Measurements from ENCODE around the gene TMPRSS11F.
"Not testable (repeated sequence)": the region's sequence is repeated elsewhere in the genome, so short reads cannot be mapped to it uniquely, and the experiment has no call there.

The TMPRSS11F gene

GRCh38 chr4:68129793-68130192 is at the start of gene TMPRSS11F:
Gene TMPRSS11F (minus strand): TSS chr4:68129869. CDS start chr4:68129820, 49 bp downstream.
- DNase-seq (ENCODE audit: low read depth in 2 of 2): no peak

- DNase-seq (ENCODE audit: low read depth in 2 of 2): no peak
These were observed 47.2 kb upstream of the TMPRSS11F start for GRCh38 chr4:68176904-68177303.

DNA sequence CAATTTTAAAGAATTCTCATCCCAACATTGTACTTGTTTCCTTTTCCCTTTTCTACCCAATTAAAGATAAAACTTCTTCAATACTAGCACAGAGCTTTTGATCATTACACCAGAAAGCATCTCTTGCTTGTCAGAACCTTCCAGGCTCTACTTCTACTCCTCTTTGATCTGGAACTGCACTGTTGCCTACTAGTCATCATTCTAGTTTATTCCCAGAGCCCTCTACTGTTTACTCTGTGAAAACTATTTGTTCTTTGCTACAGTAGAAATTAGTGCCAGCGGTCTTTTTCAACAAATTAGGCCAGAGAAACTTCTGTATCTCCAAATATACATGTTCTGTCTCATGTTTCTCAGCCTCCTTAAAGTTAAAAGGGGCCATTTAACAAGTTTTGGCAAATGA is 46.8 kb upstream of the TMPRSS11F start:
- DNase-seq (ENCODE audit: low read depth in 2 of 2): no peak

DNA sequence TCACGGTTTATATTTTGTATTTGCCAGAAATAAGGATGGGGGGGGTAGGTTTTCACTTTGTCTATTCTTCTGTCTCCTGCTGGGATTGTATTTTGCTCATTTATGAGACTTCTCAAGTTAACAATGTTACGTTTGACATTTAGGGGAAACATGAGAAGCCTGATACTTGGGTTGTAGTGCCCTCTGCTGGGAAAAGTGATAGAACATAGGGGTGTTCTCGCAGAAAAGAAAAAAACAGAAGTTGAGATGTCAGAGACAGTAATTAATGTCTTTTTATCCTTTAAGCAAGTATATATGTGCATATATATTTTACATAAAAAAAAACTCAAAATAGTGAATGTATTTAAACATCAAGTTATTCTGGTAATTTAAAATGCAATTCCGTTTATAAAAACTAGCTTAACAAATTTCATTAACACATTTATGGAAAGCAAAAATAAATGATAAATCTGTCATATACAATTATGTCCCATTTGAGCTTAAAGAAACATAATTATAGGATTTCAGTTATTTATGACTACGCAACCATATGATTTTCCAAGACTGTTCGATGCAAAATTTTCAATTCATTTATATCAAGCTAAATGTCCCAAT is 46.0 kb upstream of the TMPRSS11F start:
- DNase-seq (ENCODE audit: low read depth in 2 of 2): peak; percentile 4 to 29

GRCh38 chr4:68174389-68174788 is 44.7 kb upstream of the TMPRSS11F start:
- DNase-seq (ENCODE audit: low read depth in 2 of 2): not testable (repeated sequence)

DNA sequence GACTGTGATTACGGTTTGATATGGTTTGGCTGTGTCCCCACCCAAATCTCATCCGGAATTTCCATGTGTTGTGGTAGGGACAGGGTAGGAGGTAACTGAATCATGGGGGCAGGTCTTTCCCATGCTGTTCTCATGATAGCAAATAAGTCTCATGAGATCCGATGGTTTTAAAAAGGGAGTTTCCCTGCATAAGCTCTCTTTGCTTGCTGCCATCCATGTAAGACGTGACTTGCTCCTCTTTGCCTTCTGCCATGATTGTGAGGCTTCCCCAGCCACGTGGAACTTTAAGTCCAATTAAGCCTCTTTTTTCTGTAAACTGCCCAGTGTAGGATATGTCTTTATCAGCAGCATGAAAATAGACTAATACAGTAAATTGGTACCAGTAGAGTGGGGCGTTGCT is 42.5 kb upstream of the TMPRSS11F start:
- DNase-seq (ENCODE audit: low read depth in 2 of 2): not testable (repeated sequence)

DNA sequence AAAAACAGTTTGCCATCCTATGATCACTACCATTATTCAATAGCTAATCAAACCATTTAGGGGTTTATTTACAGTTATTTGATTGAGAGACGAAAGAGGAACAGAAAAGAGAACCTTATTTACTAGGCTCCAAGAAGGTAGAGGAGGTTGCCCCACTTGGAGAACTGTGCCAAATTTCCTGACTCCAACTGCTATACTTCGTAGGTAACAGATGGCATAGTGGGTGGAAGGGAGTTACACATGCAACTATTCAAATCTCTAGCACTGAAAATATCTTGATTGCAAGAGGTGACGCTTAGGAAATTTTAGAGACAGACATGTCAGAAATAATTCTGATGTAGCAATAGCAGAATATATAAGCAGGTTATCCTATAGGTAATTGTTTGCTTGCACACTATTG is 38.0 kb upstream of the TMPRSS11F start:
- no peak for DNase-seq (ENCODE audit: low read depth in 2 of 2)

- DNase-seq (ENCODE audit: low read depth in 2 of 2): no peak
These were observed 37.5 kb upstream of the TMPRSS11F start for GRCh38 chr4:68167166-68167565.

DNA sequence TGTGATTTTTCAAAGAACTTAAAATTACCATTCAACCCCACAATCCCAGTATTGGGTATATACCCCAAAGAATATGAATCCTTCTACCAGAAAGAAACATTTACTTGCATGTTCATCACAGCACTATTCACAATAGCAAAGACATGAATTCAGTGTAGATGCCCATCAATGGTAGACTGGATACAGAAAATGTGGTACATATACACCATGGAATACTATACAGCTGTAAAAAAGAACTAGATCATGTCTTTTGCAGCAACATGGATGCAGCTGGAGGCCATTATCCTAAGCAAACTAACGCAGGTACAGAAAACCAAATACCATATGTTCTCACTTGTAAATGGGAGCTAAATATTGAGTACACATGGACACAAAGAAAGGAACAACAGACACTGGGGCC is 34.1 kb upstream of the TMPRSS11F start:
- DNase-seq (ENCODE audit: low read depth in 2 of 2): no peak

DNA sequence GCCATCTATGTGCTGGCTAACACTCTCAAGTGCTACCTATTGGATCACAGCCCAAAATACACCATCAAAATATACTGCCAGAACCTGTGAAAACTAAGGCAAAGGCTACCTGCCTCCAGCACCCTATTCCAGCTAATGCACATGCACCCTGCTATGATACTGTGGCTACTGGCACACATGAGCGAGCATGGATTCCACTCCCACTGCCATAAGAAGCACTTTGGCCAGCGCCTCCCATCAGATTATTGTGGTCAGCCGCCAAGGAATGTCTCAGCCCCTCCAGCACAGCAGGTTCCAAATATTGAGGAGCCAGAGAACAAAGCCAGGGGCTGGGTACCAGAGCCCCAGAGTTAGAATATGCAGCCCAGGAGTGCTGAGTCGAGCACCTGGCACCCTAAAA is 32.5 kb upstream of the TMPRSS11F start:
- DNase-seq (ENCODE audit: low read depth in 2 of 2): no peak

DNA sequence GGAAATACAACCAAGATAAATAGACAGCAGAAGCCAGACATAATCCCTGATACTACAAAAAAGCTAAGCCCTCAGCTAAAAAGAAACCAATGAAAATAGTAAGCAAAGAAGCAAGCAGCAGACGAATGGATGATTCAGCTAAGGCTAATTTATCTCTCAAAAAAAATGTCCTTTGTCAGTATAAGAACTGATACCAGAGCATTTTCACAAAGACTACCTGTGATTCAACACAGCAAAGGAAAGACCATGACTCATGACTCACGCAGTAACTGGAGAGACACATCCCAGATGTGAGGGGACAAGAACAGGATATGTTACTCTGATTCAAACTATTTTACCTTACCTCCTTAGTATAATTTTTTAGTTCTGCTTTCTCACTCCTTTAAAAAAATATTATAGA is 22.7 kb upstream of the TMPRSS11F start:
- no peak for DNase-seq (ENCODE audit: low read depth in 2 of 2)

GRCh38 chr4:68148800-68149685 is 19.4 kb upstream of the TMPRSS11F start:
- no peak for DNase-seq (ENCODE audit: low read depth in 2 of 2)

DNA sequence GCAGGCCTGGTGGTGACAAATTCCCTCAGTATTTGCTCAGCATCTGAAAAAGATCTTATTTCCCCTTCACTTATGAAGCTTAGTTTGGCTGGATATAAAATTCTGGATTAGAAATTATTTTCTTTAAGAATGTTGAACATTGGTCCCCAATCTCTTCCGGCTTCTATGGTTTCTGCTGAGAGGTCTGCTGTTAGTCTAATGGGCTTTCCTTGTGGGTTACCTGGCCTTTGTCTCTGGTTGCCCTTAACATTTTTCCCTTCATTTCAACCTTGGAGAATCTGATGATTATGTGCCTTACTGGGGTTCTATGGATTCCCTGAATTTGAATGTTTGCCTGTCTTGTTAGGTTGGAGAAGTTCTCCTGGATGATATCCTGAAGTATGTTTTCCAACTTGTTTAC is 17.4 kb upstream of the TMPRSS11F start:
- no peak for DNase-seq (ENCODE audit: low read depth in 2 of 2)

GRCh38 chr4:68145261-68145660 is 15.6 kb upstream of the TMPRSS11F start:
- DNase-seq (ENCODE audit: low read depth in 2 of 2): no peak

DNA sequence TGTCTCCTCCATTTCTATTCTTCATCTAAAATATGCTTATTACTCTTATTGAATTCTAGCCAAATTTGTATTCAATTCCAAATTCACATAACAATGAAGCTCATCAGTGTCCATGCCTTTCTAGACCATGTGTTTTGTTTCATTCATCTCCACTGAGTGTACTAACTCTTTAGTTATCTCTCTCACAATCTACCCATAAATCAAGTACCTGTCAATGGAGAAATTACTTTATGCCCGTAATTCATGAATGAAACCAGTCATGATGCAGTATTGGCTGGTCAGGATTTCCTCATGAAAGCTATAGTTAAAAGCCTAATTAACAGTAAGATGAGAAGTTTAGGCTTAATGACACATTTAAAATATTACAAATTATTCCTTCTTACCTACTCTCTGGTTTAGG is 12.2 kb upstream of the TMPRSS11F start:
- DNase-seq (ENCODE audit: low read depth in 2 of 2): no peak

DNA sequence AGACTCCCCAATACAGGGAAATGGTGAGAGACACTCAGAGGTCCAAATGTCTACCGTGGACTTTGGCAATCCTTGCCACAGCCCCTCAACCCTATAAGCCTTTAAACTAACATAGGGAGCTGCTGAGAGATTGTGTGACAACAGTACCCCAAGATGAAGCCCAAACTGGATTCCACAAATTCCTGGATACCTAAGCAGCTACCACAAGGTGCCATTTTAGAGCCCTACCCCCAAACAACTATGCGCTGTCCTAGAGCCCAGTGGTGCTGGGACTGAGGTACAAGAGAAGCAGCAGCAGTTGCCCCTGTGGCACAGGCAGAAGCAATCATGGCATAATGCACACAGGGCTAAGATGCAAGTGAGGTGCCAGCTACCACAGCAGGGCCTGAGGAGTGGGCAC is 2.7 kb upstream of the TMPRSS11F start:
- DNase-seq (ENCODE audit: low read depth in 2 of 2): no peak

DNA sequence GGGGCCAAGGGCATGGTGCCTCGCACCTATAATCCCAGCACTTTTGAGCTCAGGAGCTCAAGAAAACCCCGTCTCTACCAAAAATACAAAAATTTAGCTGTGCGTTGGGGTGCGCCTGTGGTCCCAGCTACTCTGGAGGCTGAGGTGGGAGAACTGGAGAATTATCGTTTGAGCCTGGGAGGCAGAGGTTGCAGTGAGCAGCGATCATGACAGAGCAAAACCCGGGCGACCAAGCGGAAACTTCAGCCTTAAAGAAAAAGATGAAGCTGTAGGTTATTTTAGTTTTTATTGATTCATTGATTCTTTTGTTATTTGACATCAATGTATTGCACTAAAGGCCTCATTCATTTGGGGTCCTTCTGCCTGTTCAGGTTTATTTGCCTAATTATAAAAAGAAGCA is 5.4 kb downstream of the TMPRSS11F start:
- DNase-seq (ENCODE audit: low read depth in 2 of 2): no peak

DNA sequence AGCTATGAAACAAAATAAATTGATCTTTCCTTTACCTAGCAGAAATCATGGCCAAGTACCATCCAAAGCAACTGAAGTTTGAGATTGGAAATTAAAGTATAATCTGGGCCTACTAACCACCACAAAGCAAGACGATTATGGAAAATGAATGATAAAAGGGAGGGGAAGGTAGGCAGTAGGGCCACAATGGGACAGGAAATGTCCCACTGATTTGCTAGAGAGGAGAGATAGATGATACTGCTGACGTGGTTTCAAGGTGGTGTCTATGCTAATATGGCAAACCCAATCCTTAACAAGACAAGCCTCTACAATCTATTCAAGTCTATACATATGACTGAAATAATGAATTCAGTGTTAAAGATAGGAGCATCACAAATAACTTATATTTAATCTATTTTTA is 6.1 kb downstream of the TMPRSS11F start:
- no peak for DNase-seq (ENCODE audit: low read depth in 2 of 2)

DNA sequence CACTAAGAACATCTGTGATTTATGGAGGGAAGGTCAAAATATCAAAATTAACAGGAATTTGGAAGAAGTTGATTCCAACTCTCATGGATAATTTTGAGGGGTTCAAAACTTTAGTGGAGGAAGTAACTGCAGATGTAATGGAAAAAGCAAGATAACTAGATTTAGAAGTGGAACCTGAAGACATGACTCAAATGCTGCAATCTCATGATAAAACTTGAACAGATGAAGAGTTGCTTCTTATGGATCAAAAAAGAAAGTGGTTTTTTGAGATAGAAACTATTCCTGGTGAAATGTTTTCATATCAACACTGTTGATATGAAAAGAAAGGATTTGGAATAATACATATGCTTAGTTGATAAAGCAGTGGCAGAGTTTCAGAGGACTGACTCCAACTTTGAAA is 9.7 kb downstream of the TMPRSS11F start:
- no peak for DNase-seq (ENCODE audit: low read depth in 2 of 2)

GRCh38 chr4:68110441-68110840 is 19.2 kb downstream of the TMPRSS11F start:
- no peak for DNase-seq (ENCODE audit: low read depth in 2 of 2)

DNA sequence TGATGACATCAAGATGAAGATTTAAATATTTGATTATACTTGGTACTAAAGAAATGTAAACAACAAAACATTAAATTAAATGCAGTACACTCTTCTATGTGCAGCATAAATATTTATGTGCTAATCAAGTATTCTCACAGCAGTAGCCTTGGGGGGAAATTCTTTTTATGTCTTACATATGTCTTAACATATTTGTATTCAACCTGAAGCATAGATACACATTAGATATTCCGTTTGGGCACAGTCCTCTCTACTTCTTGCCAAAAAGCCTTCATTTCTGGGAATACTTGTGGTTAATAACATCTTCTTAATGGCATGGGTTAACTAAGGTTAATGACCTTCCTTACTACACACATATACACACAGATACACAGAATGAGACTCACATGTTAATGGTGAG is 19.8 kb downstream of the TMPRSS11F start:
- DNase-seq (ENCODE audit: low read depth in 2 of 2): no peak

- no peak for DNase-seq (ENCODE audit: low read depth in 2 of 2)
These were observed 46.9 kb downstream of the TMPRSS11F start for GRCh38 chr4:68082758-68083157.

DNA sequence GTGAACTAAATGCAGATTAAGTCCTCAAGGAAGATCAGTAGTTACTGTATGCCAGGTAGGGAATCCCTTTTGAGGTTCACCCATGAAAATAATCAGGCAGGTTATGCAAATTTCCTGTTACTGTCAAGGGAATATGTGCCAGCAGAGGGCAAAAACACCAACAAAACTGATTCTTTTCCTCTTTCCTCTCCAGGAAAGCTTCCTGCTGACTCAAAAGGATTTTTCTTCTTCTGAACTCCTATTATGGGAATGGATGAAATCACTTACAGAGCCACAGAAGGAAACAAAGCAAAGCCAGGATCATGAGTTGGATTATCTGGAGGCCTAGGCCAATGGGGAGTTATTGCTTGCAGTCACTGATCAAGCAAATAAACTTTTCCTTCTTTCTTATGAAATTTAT is 49.7 kb downstream of the TMPRSS11F start:
- no peak for DNase-seq (ENCODE audit: low read depth in 2 of 2)
